ENCODE results near the gene OR11G2. TPM values are rescaled to one million over a fixed set of nuclear protein-coding genes. Genes with fewer than 3 reads are reported as not detected.

Gene OR11G2
- total RNA-seq, 5 donors from 2014 or later (not counting 1 experiment from before 2014, with no cell fraction given): not detected

Other genes with a start within 250 kb of the OR11G2 start
- not detected for gene OR4K15, start 215.3 kb upstream of the OR11G2 start, total RNA-seq
- not detected for gene OR4Q2, start 188.7 kb upstream of the OR11G2 start, total RNA-seq
- not detected for gene OR4K14, start 171.6 kb upstream of the OR11G2 start, total RNA-seq
- not detected for gene OR4K13, start 154.9 kb upstream of the OR11G2 start, total RNA-seq
- gene OR4L1, start 130.9 kb upstream of the OR11G2 start, total RNA-seq: not detected
- gene OR4K17, start 80.2 kb upstream of the OR11G2 start, total RNA-seq: not detected
- not detected for gene OR4N5, start 52.1 kb upstream of the OR11G2 start, total RNA-seq
- not detected for gene OR11H6, start 32.8 kb downstream of the OR11G2 start, total RNA-seq
- not detected for gene OR11H7, start 38.1 kb downstream of the OR11G2 start, total RNA-seq
- gene OR11H4, start 48.4 kb downstream of the OR11G2 start, total RNA-seq: not detected
- 10 to 100 TPM; 17.4 to 24.7 (median 20.1) TPM for gene TTC5, start 115.1 kb downstream of the OR11G2 start, total RNA-seq
- gene CCNB1IP1, start 142.4 kb downstream of the OR11G2 start, total RNA-seq: 10 to 100 TPM; 20.6 to 25.5 (median 23.0) TPM
- gene PARP2, start 152.7 kb downstream of the OR11G2 start, total RNA-seq: 10 to 100 TPM; 14.6 to 21.8 (median 15.8) TPM
- gene TEP1, start 222.6 kb downstream of the OR11G2 start, total RNA-seq: 10 to 100 TPM; 38.5 to 71.5 (median 65.5) TPM
- gene KLHL33, start 245.3 kb downstream of the OR11G2 start, total RNA-seq: under 1 TPM; 0.07 to 0.65 (median 0.22) TPM

Data from T-cell (primary cell).